Thymus (tissue), 11 donors: ENCODE data around the gene GARNL3. TPM values are rescaled to one million over a fixed set of nuclear protein-coding genes. Genes with fewer than 3 reads are reported as not detected.
A peak's percentile ranks its signal among the peaks of the same experiment; 100 is the strongest.

Experiments
- DNase-seq, 9 donors: peaks; one replicate each; pipeline ENCODE4 v3.0.0-alpha.2; 2013; ENCODE audit warnings: low spot score in 9 of 9, low read depth in 6 of 9, missing footprints in 1 of 9
- H3K27ac ChIP-seq, 2 donors: one replicate each; pipeline ENCODE4 v1.5.1; 2013; ENCODE audit warnings: control low read depth in 1 of 2, low read depth in 1 of 2, low read length in 1 of 2, mild to moderate bottlenecking in 1 of 2, moderate library complexity in 1 of 2
- H3K27me3 ChIP-seq, 2 donors: one replicate each; pipeline ENCODE4 v1.5.1; 2013; ENCODE audit warnings: low read length in 1 of 2; ENCODE audit not compliant: control insufficient read depth in 2 of 2, insufficient read depth in 1 of 2
- H3K36me3 ChIP-seq, 2 donors: one replicate each; pipeline ENCODE4 v1.5.1; 2013; ENCODE audit warnings: low read length in 1 of 2, mild to moderate bottlenecking in 1 of 2, moderate library complexity in 1 of 2; ENCODE audit not compliant: control insufficient read depth in 2 of 2, insufficient read depth in 2 of 2
- H3K4me1 ChIP-seq, 2 donors: one replicate each; pipeline ENCODE4 v1.5.1; 2013; ENCODE audit warnings: low read length in 2 of 2; ENCODE audit not compliant: control insufficient read depth in 2 of 2, insufficient read depth in 2 of 2
- H3K4me3 ChIP-seq, 2 donors: one replicate each; pipeline ENCODE4 v1.5.1; 2013; ENCODE audit warnings: low read length in 2 of 2, control low read depth in 1 of 2, mild to moderate bottlenecking in 1 of 2
- H3K9me3 ChIP-seq, 2 donors: one replicate each; pipeline ENCODE4 v1.5.1; 2013; ENCODE audit warnings: low read length in 1 of 2, mild to moderate bottlenecking in 1 of 2; ENCODE audit not compliant: control insufficient read depth in 2 of 2, insufficient read depth in 1 of 2
- WGBS: extraction: QIAGEN DNeasy Blood & Tissue Kit; methylation state at CpG from one replicate; pipeline ENCODE4 v1.1.7; 2013; 5-methylcytosine and 5-hydroxymethylcytosine counted together
- polyA plus RNA-seq: library from polyadenylated mRNA; stranded (reverse); fragments of 200-250 nt; gene quantifications from one replicate; pipeline ENCODE4 v1.2.3, GENCODE V29; 2013
- total RNA-seq: library from RNA; stranded (reverse); fragments of 120-200 nt; gene quantifications from one replicate; pipeline ENCODE4 v1.2.4, GENCODE V29; 2013
- donor health status: healthy.

The GARNL3 gene
- total and polyA plus RNA-seq, 2 donors, result 1.5 to 2.2 TPM

GRCh38 chr9:127346584-127346983, 82.0 kb downstream of the GARNL3 start:
- peaks cover under 1 to 13% of the 10 kb centered on the region in 2 donors for H3K27me3 ChIP-seq
- no peaks in the 10 kb centered on the region for H3K4me1 ChIP-seq
- no peak overlapping the region for H3K4me3 ChIP-seq
- WGBS, result 91% methylated on average over 6 of the region's 6 CpGs
- H3K36me3 ChIP-seq, result no peaks in the 10 kb centered on the region
- DNase-seq, result no peak
- H3K9me3 ChIP-seq, result no peaks in the 10 kb centered on the region
- no peak overlapping the region for H3K27ac ChIP-seq

DNA sequence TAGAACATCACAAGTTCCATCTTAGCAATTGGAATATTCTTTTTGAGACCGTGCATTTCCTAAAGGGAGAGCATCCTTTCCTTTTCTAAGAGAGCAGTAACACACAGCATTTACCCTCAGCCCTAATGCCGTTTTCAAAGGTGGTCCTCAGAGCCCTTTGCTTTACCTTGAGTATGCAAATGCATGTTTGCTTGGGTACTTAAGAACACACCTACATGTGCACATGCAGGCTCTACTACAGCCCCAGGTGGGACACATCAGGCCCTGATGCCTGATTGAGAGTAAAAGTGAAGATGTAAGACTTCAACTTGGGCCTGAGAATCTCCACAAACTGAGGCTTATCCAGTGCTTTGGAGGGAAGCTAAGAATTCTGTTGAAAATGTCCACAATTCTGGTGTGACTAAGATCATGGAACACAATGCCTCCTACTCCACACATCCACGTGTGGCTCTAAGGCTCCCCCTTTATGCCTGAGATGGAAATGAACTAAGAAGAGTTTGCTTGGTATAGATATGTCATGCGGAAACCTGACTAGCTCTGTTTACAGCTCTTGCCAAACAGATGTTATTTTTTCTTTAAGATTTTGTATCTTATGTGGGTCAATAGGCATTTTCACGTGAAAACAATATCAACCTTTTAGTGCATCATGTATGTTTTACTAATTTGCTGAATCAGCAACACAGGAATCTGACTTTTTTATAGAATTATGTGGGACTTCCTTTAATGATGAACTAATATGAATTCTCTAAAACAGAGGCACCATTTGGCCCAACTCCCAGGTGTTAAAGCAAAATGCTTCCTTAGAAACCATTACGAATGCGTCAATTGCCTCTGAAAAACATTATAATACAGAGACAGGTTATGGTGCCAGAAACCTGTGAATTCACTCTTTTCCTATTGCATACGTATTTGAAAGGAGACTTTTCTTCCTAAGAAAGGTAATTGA, 83.5 kb downstream of the GARNL3 start:
- peak in 1 of 9 donors; percentile 10 for DNase-seq
- WGBS, result 92% methylated on average over 8 of the region's 8 CpGs
- Histone ChIP-seq H3K4me1 (no peaks in the 10 kb centered on the region), H3K36me3 (no peaks in the 10 kb centered on the region), H3K9me3 (no peaks in the 10 kb centered on the region), H3K27me3 (peaks cover 7 to 20% of the 10 kb centered on the region in 2 donors), H3K27ac (no peak overlapping the region), H3K4me3 (no peak overlapping the region)

GRCh38 chr9:127349483-127350113, 85.0 kb downstream of the GARNL3 start:
- 96% methylated on average over 12 of the region's 12 CpGs for WGBS
- peaks cover 10 to 28% of the 10 kb centered on the region in 2 donors for H3K27me3 ChIP-seq
- no peaks in the 10 kb centered on the region for H3K36me3 ChIP-seq
- no peaks in the 10 kb centered on the region for H3K9me3 ChIP-seq
- no peak overlapping the region for H3K27ac ChIP-seq
- H3K4me3 ChIP-seq, result no peak overlapping the region
- H3K4me1 ChIP-seq, result no peaks in the 10 kb centered on the region
- no peak for DNase-seq

GRCh38 chr9:127351182-127352166, 86.9 kb downstream of the GARNL3 start:
- H3K27ac ChIP-seq, result no peak overlapping the region
- H3K27me3 ChIP-seq, result peaks cover 13 to 39% of the 10 kb centered on the region in 2 donors
- H3K36me3 ChIP-seq, result no peaks in the 10 kb centered on the region
- WGBS, result 94% methylated on average over 4 of the region's 4 CpGs
- no peak overlapping the region for H3K4me3 ChIP-seq
- DNase-seq, result no peak
- H3K9me3 ChIP-seq, result no peaks in the 10 kb centered on the region
- no peaks in the 10 kb centered on the region for H3K4me1 ChIP-seq

DNA sequence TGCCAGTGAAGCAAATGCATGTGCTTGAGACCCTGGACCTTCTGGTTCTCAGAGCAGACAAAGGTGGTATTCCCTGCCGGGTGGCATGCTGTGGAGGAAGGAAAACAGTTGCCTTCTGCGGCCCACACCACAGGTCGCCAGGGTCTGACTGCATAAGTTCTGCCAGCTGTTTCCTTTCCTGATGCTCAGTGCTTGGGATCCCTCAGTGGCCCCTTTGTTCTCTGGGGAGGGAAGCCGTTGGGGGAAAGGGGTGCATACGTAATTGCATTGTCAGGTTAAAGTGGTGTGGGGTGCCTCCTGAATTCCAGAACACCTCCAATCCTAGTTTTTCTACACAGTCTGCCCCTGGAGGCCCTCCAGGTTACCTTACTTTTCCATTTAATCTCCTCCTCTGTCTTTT, 89.3 kb downstream of the GARNL3 start:
- peaks cover 0 to 4% of the 10 kb centered on the region in 2 donors for H3K9me3 ChIP-seq
- H3K36me3 ChIP-seq, result no peaks in the 10 kb centered on the region
- no peaks in the 10 kb centered on the region for H3K4me1 ChIP-seq
- peaks cover 13 to 44% of the 10 kb centered on the region in 2 donors for H3K27me3 ChIP-seq
- no peak for DNase-seq
- no peak overlapping the region for H3K27ac ChIP-seq
- H3K4me3 ChIP-seq, result no peak overlapping the region
- 13% methylated on average over 5 of the region's 5 CpGs for WGBS

DNA sequence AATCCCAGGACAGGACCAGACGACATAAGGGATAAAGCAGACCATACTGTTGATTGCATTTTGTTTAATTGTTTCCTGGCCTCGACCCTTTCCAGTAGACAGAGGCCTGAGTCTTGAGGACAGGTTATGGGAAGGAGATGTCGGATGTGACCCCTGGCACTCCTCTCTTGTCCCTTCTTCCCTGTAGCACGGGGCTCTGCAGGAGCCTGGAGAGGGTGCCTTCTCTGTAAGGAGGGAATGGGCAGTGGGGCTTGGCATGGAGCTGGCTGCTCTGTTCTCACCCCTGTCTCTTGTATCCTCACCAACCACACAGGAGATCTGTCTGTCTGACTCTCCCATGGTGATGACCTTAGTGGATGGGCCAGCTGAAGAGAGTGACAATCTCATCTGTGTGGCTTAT, 92.3 kb downstream of the GARNL3 start:
- no peak overlapping the region for H3K4me3 ChIP-seq
- no peaks in the 10 kb centered on the region for H3K36me3 ChIP-seq
- peaks cover 0 to 4% of the 10 kb centered on the region in 2 donors for H3K9me3 ChIP-seq
- DNase-seq, result no peak
- H3K27me3 ChIP-seq, result peaks cover 18 to 51% of the 10 kb centered on the region in 2 donors
- peaks cover 0 to 3% of the 10 kb centered on the region in 2 donors for H3K4me1 ChIP-seq
- WGBS, result 93% methylated on average over 4 of the region's 4 CpGs
- H3K27ac ChIP-seq, result no peak overlapping the region

DNA sequence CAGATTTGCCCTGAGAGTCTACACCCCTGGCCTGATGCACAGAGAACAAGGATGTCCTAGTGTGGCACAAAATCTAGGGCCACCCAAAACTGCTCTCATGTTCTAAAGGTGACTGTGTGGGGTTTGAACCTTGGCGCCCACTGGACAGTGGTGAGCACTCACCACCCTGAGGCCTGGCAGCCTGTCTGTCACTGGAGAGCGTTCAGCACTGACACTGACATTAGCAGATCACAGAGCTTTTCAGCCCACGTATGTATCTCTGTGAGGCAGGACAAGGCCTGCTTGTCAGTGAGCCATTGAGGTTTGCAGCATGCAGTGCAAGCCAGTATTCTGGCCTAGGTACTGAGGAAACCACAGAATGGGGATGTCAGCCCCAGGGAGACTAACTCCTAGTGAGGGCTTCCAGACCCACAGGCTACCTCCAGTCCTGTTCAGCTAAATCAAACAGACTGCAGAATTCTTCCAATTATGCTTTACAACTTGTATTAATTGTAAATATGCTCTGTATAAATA, 93.5 kb downstream of the GARNL3 start:
- H3K36me3 ChIP-seq, result no peaks in the 10 kb centered on the region
- H3K9me3 ChIP-seq, result peaks cover 0 to 4% of the 10 kb centered on the region in 2 donors
- DNase-seq, result no peak
- peaks cover 11 to 53% of the 10 kb centered on the region in 2 donors for H3K27me3 ChIP-seq
- H3K4me3 ChIP-seq, result no peak overlapping the region
- 93% methylated on average over 3 of the region's 3 CpGs for WGBS
- peaks cover 0 to 3% of the 10 kb centered on the region in 2 donors for H3K4me1 ChIP-seq
- no peak overlapping the region for H3K27ac ChIP-seq

GRCh38 chr9:127358770-127359169, 94.2 kb downstream of the GARNL3 start:
- H3K36me3 ChIP-seq, result no peaks in the 10 kb centered on the region
- H3K27me3 ChIP-seq, result peaks cover 8 to 56% of the 10 kb centered on the region in 2 donors
- H3K27ac ChIP-seq, result no peak overlapping the region
- DNase-seq, result no peak
- H3K9me3 ChIP-seq, result peaks cover 0 to 4% of the 10 kb centered on the region in 2 donors
- WGBS, result 98% methylated on average over 3 of the region's 3 CpGs
- H3K4me3 ChIP-seq, result no peak overlapping the region
- H3K4me1 ChIP-seq, result peaks cover 0 to 3% of the 10 kb centered on the region in 2 donors
